Common myeloid progenitor, CD34-positive (primary cell): ENCODE measurements around the gene BTN3A1.
A peak's percentile ranks its signal among the peaks of the same experiment; 100 is the strongest.
"Not testable (repeated sequence)": the region's sequence is repeated elsewhere in the genome, so short reads cannot be mapped to it uniquely, and the experiment has no call there.

Experiments
- CTCF ChIA-PET: fragments of 350-600 bp; sonication (Branson Sonifier 250); formaldehyde crosslinking; loops from one replicate; lab custom pipeline; 2021; ENCODE audit warnings: antibody characterized with exemption; lab: Charles Lee
- POLR2A ChIA-PET: fragments of 350-600 bp; sonication (Branson Sonifier 250); formaldehyde crosslinking; loops from one replicate; lab custom pipeline; 2021; ENCODE audit warnings: antibody characterized with exemption; lab: Charles Lee
- DNase-seq, 3 donors: peaks; one replicate each; pipeline versions ENCODE4 v3.0.0 to v3.0.0-alpha.2; 2013
- H3K27ac ChIP-seq, 2 experiments: 1 replicate in 1 of 2; 2 replicates in 1 of 2; pipeline ENCODE4 v1.7.0; 2013; ENCODE audit warnings: inconsistent platforms in 2 of 2, low read length in 2 of 2, mild to moderate bottlenecking in 2 of 2, low read depth in 1 of 2, moderate library complexity in 1 of 2; ENCODE audit not compliant: severe bottlenecking in 2 of 2, insufficient read depth in 1 of 2, poor library complexity in 1 of 2
- H3K27me3 ChIP-seq, 5 experiments: replicated peaks in 2 of 5; 1 replicate in 3 of 5; 2 replicates in 2 of 5; pipeline versions ENCODE4 v1.6.1 to v1.7.0; 2013; ENCODE audit warnings: low read length in 4 of 5, mild to moderate bottlenecking in 2 of 5, moderate library complexity in 2 of 5, inconsistent platforms in 1 of 5; ENCODE audit not compliant: insufficient read depth in 5 of 5, control insufficient read depth in 4 of 5
- H3K36me3 ChIP-seq, 4 experiments: 1 replicate in 2 of 4; 2 replicates in 2 of 4; pipeline versions ENCODE4 v1.6.1 to v1.7.0; 2013; ENCODE audit warnings: low read length in 3 of 4, control low read depth in 1 of 4, mild to moderate bottlenecking in 1 of 4; ENCODE audit not compliant: control insufficient read depth in 4 of 4, insufficient read depth in 4 of 4
- H3K4me1 ChIP-seq, 4 experiments: 1 replicate in 3 of 4; 2 replicates in 1 of 4; pipeline versions ENCODE4 v1.6.1 to v1.7.1; 2013; ENCODE audit warnings: low read length in 3 of 4, mild to moderate bottlenecking in 3 of 4, control low read depth in 1 of 4, inconsistent platforms in 1 of 4, moderate library complexity in 1 of 4; ENCODE audit not compliant: control insufficient read depth in 4 of 4, insufficient read depth in 4 of 4; ENCODE audit errors: control extremely low read depth in 1 of 4
- H3K4me3 ChIP-seq, 7 experiments: 1 replicate in 4 of 7; 2 replicates in 3 of 7; pipeline versions ENCODE4 v1.5.1 to v1.7.0; 2013; ENCODE audit warnings: mild to moderate bottlenecking in 7 of 7, low read length in 6 of 7, moderate library complexity in 6 of 7, inconsistent platforms in 2 of 7, low read depth in 2 of 7, control low read depth in 1 of 7; ENCODE audit not compliant: insufficient read depth in 4 of 7, control insufficient read depth in 1 of 7; ENCODE audit errors: extremely low read depth in 1 of 7
- H3K9me3 ChIP-seq, 5 experiments: 1 replicate in 4 of 5; 2 replicates in 1 of 5; pipeline versions ENCODE4 v1.6.1 to v1.7.1; 2013; ENCODE audit warnings: low read length in 4 of 5, mild to moderate bottlenecking in 2 of 5, inconsistent platforms in 1 of 5, low read depth in 1 of 5, moderate library complexity in 1 of 5; ENCODE audit not compliant: control insufficient read depth in 4 of 5, insufficient read depth in 2 of 5; ENCODE audit errors: control extremely low read depth in 1 of 5
- WGBS: methylation state at CpG from one replicate; pipeline ENCODE4 v1.1.5; 2013; ENCODE audit not compliant: insufficient coverage; 5-methylcytosine and 5-hydroxymethylcytosine counted together

Gene BTN3A1

GRCh38 chr6:26457806-26458688 lies 56.0 kb downstream of the BTN3A1 start, which contains the start of gene BTN2A1:
Gene BTN2A1, plus strand, starts transcription at chr6:26457955. Its CDS starts 682 bp downstream, at chr6:26458637.
- Histone ChIP-seq H3K36me3 (peaks cover 0 to 31% (median 25%) of the 10 kb centered on the region in 4 experiments), H3K27ac (peak within 1 kb of the TSS; percentile 82 to 93), H3K9me3 (no peaks in the 10 kb centered on the region), H3K4me1 (peaks cover 0 to 30% (median 13%) of the 10 kb centered on the region in 4 experiments), H3K27me3 (no peaks in the 10 kb centered on the region), H3K4me3 (peak within 1 kb of the TSS; percentile 79 to 100 (median 97))
- DNase-seq: peak; percentile 89 to 93 (median 90)
- CTCF ChIA-PET: interaction anchor here (1.0 kb wide), 1 partner anchor 12 kb away, joined by 3 read pairs; no protein-coding TSS in a partner anchor
- POLR2A ChIA-PET: interaction anchor here (0.6 kb wide), 1 partner anchor 351 kb away, joined by 5 read pairs; no protein-coding TSS in a partner anchor
- 0% methylated on average over 24 of the region's 31 CpGs for WGBS

GRCh38 chr6:26459023-26459810 lies 57.1 kb downstream of the BTN3A1 start:
- peak overlapping the region in 1 of 2 experiments; percentile 22 for H3K27ac ChIP-seq
- ChIA-PET POLR2A (no interaction called here), CTCF (interaction anchor here (1.0 kb wide), 1 partner anchor 14 kb away, joined by 3 read pairs; no protein-coding TSS in a partner anchor)
- WGBS: 94% methylated on average over 15 of the region's 16 CpGs
- H3K4me3 ChIP-seq: peak overlapping the region in 3 of 7 experiments; percentile 17 to 99 (median 91)
- peaks cover 4 to 41% (median 36%) of the 10 kb centered on the region in 4 experiments for H3K36me3 ChIP-seq
- no peaks in the 10 kb centered on the region for H3K9me3 ChIP-seq
- H3K4me1 ChIP-seq: peaks cover 0 to 30% (median 13%) of the 10 kb centered on the region in 4 experiments
- no peaks in the 10 kb centered on the region for H3K27me3 ChIP-seq
- DNase-seq: no peak

GRCh38 chr6:26461353-26461752 lies 59.3 kb downstream of the BTN3A1 start:
- DNase-seq, H3K27me3 ChIP-seq, POLR2A ChIA-PET, H3K27ac ChIP-seq, H3K4me3 ChIP-seq, CTCF ChIA-PET, H3K9me3 ChIP-seq: not testable (repeated sequence)
- H3K36me3 ChIP-seq: peaks cover 16 to 63% (median 57%) of the 10 kb centered on the region in 4 experiments
- WGBS: 100% methylated on average over 3 of the region's 5 CpGs
- peaks cover 0 to 30% (median 13%) of the 10 kb centered on the region in 4 experiments for H3K4me1 ChIP-seq

- 90% methylated on average over 2 of the region's 4 CpGs for WGBS
- ChIA-PET POLR2A (no interaction called here), CTCF (interaction anchor here (1.3 kb wide), 1 partner anchor 57 kb away, joined by 3 read pairs; no protein-coding TSS in a partner anchor)
Measured at GRCh38 chr6:26464014-26464413, 61.9 kb downstream of the BTN3A1 start.

GRCh38 chr6:26464416-26465131 lies 62.5 kb downstream of the BTN3A1 start:
- CTCF ChIA-PET: interaction anchor here (1.0 to 1.3 kb wide), 2 partner anchors 11 to 58 kb away, joined by 3 to 5 read pairs; no protein-coding TSS in a partner anchor
- no peak overlapping the region for H3K27ac ChIP-seq
- H3K9me3 ChIP-seq: no peaks in the 10 kb centered on the region
- POLR2A ChIA-PET: no interaction called here
- H3K4me1 ChIP-seq: peaks cover 0 to 12% (median 0%) of the 10 kb centered on the region in 4 experiments
- DNase-seq: no peak
- 95% methylated on average over 7 of the region's 7 CpGs for WGBS
- no peaks in the 10 kb centered on the region for H3K27me3 ChIP-seq
- H3K4me3 ChIP-seq: no peak overlapping the region
- H3K36me3 ChIP-seq: peaks cover 24 to 89% (median 71%) of the 10 kb centered on the region in 4 experiments

More at GRCh38 chr6:26464014-26464413, 61.9 kb downstream of the BTN3A1 start:
- Histone ChIP-seq H3K36me3 (peaks cover 21 to 88% (median 73%) of the 10 kb centered on the region in 4 experiments), H3K4me3 (no peak overlapping the region), H3K27me3 (no peaks in the 10 kb centered on the region), H3K4me1 (peaks cover 0 to 18% (median 3%) of the 10 kb centered on the region in 4 experiments), H3K9me3 (no peaks in the 10 kb centered on the region), H3K27ac (no peak overlapping the region)
- no peak for DNase-seq
